GM23338 (cell line): ENCODE measurements around the gene CPNE6. TPM values are rescaled to one million over a fixed set of nuclear protein-coding genes. Genes with fewer than 3 reads are reported as not detected.

Experiments used
- ATAC-seq: fragments of 200-7000 bp; cut with Tn5 transposase; 3 replicates; pipeline ENCODE4 v1.9.1; 2020
- DNase-seq: peaks from one replicate; pipeline ENCODE4 v3.0.0-alpha.2; 2015; ENCODE audit warnings: low spot score
- H2AFZ ChIP-seq: fragments of 200-600 bp; sonication (generic); 2 replicates; pipeline ENCODE4 v1.8.0; 2016; ENCODE audit warnings: antibody characterized with exemption, mild to moderate bottlenecking, moderate library complexity
- H3F3A ChIP-seq: fragments of 200-600 bp; sonication (generic); replicated peaks from 2 replicates; pipeline ENCODE4 v1.8.0; 2017; ENCODE audit warnings: antibody characterized with exemption, mixed run types, low read depth
- H3K27ac ChIP-seq: fragments of 200-600 bp; sonication (generic); 2 replicates; pipeline ENCODE4 v1.6.1; 2016; ENCODE audit warnings: low read depth
- H3K27me3 ChIP-seq: fragments of 200-600 bp; sonication (generic); 2 replicates; pipeline ENCODE4 v1.8.0; 2016; ENCODE audit warnings: mild to moderate bottlenecking, mixed run types, moderate library complexity; ENCODE audit not compliant: insufficient read depth
- H3K36me3 ChIP-seq: fragments of 200-600 bp; sonication (generic); 2 replicates; pipeline ENCODE4 v1.8.0; 2016; ENCODE audit warnings: mild to moderate bottlenecking; ENCODE audit not compliant: insufficient read depth
- H3K4me1 ChIP-seq: fragments of 200-600 bp; sonication (generic); 2 replicates; pipeline ENCODE4 v1.8.0; 2016; ENCODE audit warnings: mild to moderate bottlenecking, moderate library complexity; ENCODE audit not compliant: insufficient read depth
- H3K4me2 ChIP-seq: fragments of 200-600 bp; sonication (generic); 2 replicates; pipeline ENCODE4 v1.7.1; 2017; ENCODE audit warnings: mixed run types
- H3K4me3 ChIP-seq: fragments of 200-600 bp; sonication (generic); 2 replicates; pipeline ENCODE4 v1.6.1; 2016; ENCODE audit warnings: mixed run types
- H3K79me2 ChIP-seq: fragments of 200-600 bp; sonication (generic); replicated peaks from 2 replicates; pipeline ENCODE4 v1.8.0; 2017; ENCODE audit warnings: mild to moderate bottlenecking; ENCODE audit not compliant: insufficient read depth
- H3K9me2 ChIP-seq: fragments of 200-600 bp; sonication (generic); 2 replicates; pipeline ENCODE4 v1.8.0; 2017; ENCODE audit not compliant: insufficient read depth
- H4K20me1 ChIP-seq: fragments of 200-600 bp; sonication (generic); replicated peaks from 2 replicates; pipeline ENCODE4 v1.8.0; 2017; ENCODE audit warnings: mild to moderate bottlenecking; ENCODE audit not compliant: insufficient read depth
- H3K27ac Mint-ChIP-seq: 2 replicates; pipeline ENCODE4 v1.8.0; 2020; ENCODE audit warnings: inconsistent platforms, mild to moderate bottlenecking, moderate library complexity, mixed read lengths
- H3K27me3 Mint-ChIP-seq: 3 replicates; pipeline ENCODE4 v1.8.0; 2022; ENCODE audit warnings: low read depth, mild to moderate bottlenecking, moderate library complexity, mixed read lengths, inconsistent platforms; ENCODE audit not compliant: insufficient read depth, poor library complexity
- H3K36me3 Mint-ChIP-seq: 3 replicates; pipeline ENCODE4 v1.8.0; 2021; ENCODE audit warnings: low read depth, mild to moderate bottlenecking, inconsistent platforms, moderate library complexity, mixed read lengths
- H3K4me1 Mint-ChIP-seq: 3 replicates; pipeline ENCODE4 v1.8.0; 2020; ENCODE audit warnings: mild to moderate bottlenecking, inconsistent platforms, mixed read lengths
- H3K4me3 Mint-ChIP-seq: 3 replicates; pipeline ENCODE4 v1.8.0; 2021; ENCODE audit warnings: moderate library complexity, mild to moderate bottlenecking, inconsistent platforms, mixed read lengths
- H3K9me3 Mint-ChIP-seq: 3 replicates; pipeline ENCODE4 v1.8.0; 2020; ENCODE audit warnings: moderate library complexity, mild to moderate bottlenecking, inconsistent platforms, mixed read lengths
- CREB1 ChIP-seq: fragments of 250-450 bp; sonication (Bioruptor Pico); IDR thresholded peaks from 2 replicates; pipeline ENCODE4 v1.5.0; 2020; ENCODE audit warnings: low read depth, mild to moderate bottlenecking, moderate library complexity
- ETS1 ChIP-seq: IDR thresholded peaks from 2 replicates; pipeline ENCODE4 v1.6.1; 2016; ENCODE audit warnings: antibody characterized with exemption
- EZH2 ChIP-seq: fragments of 200-600 bp; sonication (generic); IDR thresholded peaks from one replicate; pipeline ENCODE4 v1.8.0; 2017; ENCODE audit warnings: antibody characterized with exemption, mild to moderate bottlenecking, low read depth; ENCODE audit not compliant: unreplicated experiment
- EZH2phosphoT487 ChIP-seq: fragments of 200-600 bp; sonication (generic); IDR thresholded peaks from one replicate; pipeline ENCODE4 v1.8.1; 2018; ENCODE audit warnings: antibody characterized with exemption; ENCODE audit not compliant: unreplicated experiment
- JUNB ChIP-seq: IDR thresholded peaks from one replicate; pipeline ENCODE4 v1.6.1; 2016; ENCODE audit warnings: antibody characterized with exemption; ENCODE audit not compliant: unreplicated experiment
- NANOG ChIP-seq: IDR thresholded peaks from 2 replicates; pipeline ENCODE4 v1.6.1; 2016; ENCODE audit warnings: antibody characterized with exemption, borderline replicate concordance
- POLR2AphosphoS5 ChIP-seq: IDR thresholded peaks from 2 replicates; pipeline ENCODE4 v1.6.1; 2016; ENCODE audit warnings: antibody characterized with exemption, low read depth
- ZNF114 ChIP-seq: fragments of 250-450 bp; sonication (Bioruptor Pico); IDR thresholded peaks from 2 replicates; pipeline ENCODE4 v1.5.0; 2020; ENCODE audit warnings: mild to moderate bottlenecking, moderate library complexity
- ZNF331 ChIP-seq: fragments of 250-450 bp; sonication (Bioruptor Pico); IDR thresholded peaks from 2 replicates; pipeline ENCODE4 v1.5.0; 2020; ENCODE audit warnings: low read depth, mild to moderate bottlenecking, moderate library complexity
- polyA plus RNA-seq: library from polyadenylated mRNA; unstranded; fragments of >200 nt; fragmentation: Nextera tagmentation; extraction: Ambion mirVana; gene quantifications from 2 replicates; pipeline ENCODE4 v1.2.1, GENCODE V29; 2016
- total RNA-seq: library from RNA; depleted of rRNA; stranded (reverse); fragments of >200 nt; shearing (Covaris generic); gene quantifications from 2 replicates; pipeline ENCODE4 v1.2.3, GENCODE V29; 2014
- TF ChIP-seq, protein P1 (sequence below): fragments of 250-450 bp; sonication (Bioruptor Pico); IDR thresholded peaks from 2 replicates; pipeline ENCODE4 v1.5.0; 2020; ENCODE audit warnings: mild to moderate bottlenecking, moderate library complexity

CPNE6 gene
- total and polyA plus RNA-seq, 2 experiments from 2014 or later, result 0.16 TPM; not detected in 1

- no peaks in the 10 kb centered on the region; the same call in none of the 2 replicates for H4K20me1 ChIP-seq
- peaks cover 6% of the 10 kb centered on the region; the same call in 1 of the 2 replicates for H3F3A ChIP-seq
- no peak for DNase-seq
- ATAC-seq, result no peak
- Mint-ChIP-seq H3K36me3 (peaks cover 37% of the 10 kb centered on the region), H3K27ac (no peak overlapping the region), H3K4me1 (peaks cover 16% of the 10 kb centered on the region), H3K27me3 (peaks cover 21% of the 10 kb centered on the region), H3K4me3 (peak overlapping the region; percentile 93), H3K9me3 (peaks cover 3% of the 10 kb centered on the region; the same call in 1 of the 3 replicates)
- peaks cover 16% of the 10 kb centered on the region; the same call in 1 of the 2 replicates for H3K36me3 ChIP-seq
- peak overlapping the region; percentile 78 for H3K4me2 ChIP-seq
- H2AFZ ChIP-seq, result no peak overlapping the region
- TF ChIP-seq, protein P1, sequence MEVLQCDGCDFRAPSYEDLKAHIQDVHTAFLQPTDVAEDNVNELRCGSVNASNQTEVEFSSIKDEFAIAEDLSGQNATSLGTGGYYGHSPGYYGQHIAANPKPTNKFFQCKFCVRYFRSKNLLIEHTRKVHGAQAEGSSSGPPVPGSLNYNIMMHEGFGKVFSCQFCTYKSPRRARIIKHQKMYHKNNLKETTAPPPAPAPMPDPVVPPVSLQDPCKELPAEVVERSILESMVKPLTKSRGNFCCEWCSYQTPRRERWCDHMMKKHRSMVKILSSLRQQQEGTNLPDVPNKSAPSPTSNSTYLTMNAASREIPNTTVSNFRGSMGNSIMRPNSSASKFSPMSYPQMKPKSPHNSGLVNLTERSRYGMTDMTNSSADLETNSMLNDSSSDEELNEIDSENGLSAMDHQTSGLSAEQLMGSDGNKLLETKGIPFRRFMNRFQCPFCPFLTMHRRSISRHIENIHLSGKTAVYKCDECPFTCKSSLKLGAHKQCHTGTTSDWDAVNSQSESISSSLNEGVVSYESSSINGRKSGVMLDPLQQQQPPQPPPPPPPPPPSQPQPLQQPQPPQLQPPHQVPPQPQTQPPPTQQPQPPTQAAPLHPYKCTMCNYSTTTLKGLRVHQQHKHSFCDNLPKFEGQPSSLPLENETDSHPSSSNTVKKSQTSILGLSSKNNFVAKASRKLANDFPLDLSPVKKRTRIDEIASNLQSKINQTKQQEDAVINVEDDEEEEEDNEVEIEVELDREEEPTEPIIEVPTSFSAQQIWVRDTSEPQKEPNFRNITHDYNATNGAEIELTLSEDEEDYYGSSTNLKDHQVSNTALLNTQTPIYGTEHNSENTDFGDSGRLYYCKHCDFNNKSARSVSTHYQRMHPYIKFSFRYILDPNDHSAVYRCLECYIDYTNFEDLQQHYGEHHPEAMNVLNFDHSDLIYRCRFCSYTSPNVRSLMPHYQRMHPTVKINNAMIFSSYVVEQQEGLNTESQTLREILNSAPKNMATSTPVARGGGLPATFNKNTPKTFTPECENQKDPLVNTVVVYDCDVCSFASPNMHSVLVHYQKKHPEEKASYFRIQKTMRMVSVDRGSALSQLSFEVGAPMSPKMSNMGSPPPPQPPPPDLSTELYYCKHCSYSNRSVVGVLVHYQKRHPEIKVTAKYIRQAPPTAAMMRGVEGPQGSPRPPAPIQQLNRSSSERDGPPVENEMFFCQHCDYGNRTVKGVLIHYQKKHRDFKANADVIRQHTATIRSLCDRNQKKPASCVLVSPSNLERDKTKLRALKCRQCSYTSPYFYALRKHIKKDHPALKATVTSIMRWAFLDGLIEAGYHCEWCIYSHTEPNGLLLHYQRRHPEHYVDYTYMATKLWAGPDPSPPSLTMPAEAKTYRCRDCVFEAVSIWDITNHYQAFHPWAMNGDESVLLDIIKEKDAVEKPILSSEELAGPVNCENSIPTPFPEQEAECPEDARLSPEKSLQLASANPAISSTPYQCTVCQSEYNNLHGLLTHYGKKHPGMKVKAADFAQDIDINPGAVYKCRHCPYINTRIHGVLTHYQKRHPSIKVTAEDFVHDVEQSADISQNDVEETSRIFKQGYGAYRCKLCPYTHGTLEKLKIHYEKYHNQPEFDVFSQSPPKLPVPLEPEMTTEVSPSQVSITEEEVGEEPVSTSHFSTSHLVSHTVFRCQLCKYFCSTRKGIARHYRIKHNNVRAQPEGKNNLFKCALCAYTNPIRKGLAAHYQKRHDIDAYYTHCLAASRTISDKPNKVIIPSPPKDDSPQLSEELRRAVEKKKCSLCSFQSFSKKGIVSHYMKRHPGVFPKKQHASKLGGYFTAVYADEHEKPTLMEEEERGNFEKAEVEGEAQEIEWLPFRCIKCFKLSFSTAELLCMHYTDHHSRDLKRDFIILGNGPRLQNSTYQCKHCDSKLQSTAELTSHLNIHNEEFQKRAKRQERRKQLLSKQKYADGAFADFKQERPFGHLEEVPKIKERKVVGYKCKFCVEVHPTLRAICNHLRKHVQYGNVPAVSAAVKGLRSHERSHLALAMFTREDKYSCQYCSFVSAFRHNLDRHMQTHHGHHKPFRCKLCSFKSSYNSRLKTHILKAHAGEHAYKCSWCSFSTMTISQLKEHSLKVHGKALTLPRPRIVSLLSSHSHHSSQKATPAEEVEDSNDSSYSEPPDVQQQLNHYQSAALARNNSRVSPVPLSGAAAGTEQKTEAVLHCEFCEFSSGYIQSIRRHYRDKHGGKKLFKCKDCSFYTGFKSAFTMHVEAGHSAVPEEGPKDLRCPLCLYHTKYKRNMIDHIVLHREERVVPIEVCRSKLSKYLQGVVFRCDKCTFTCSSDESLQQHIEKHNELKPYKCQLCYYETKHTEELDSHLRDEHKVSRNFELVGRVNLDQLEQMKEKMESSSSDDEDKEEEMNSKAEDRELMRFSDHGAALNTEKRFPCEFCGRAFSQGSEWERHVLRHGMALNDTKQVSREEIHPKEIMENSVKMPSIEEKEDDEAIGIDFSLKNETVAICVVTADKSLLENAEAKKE (CRISPR knock-in tag), result no peak
- TF ChIP-seq POLR2AphosphoS5 (no peak), ZNF114 (CRISPR knock-in tag) (no peak), JUNB (no peak), ETS1 (no peak), EZH2 (no peak), ZNF331 (CRISPR knock-in tag) (no peak), NANOG (no peak), CREB1 (CRISPR knock-in tag) (no peak), EZH2phosphoT487 (no peak)
- peak overlapping the region; percentile 77 for H3K4me3 ChIP-seq
- H3K9me2 ChIP-seq, result no peaks in the 10 kb centered on the region
- H3K27me3 ChIP-seq, result no peaks in the 10 kb centered on the region
- peaks cover 11% of the 10 kb centered on the region for H3K79me2 ChIP-seq
- peaks cover 6% of the 10 kb centered on the region for H3K4me1 ChIP-seq
- H3K27ac ChIP-seq, result no peak overlapping the region
Observed at GRCh38 chr14:24116128-24116814, 44.9 kb downstream of the CPNE6 start.
